Measurements from ENCODE around the gene BPIFB4.

DNA sequence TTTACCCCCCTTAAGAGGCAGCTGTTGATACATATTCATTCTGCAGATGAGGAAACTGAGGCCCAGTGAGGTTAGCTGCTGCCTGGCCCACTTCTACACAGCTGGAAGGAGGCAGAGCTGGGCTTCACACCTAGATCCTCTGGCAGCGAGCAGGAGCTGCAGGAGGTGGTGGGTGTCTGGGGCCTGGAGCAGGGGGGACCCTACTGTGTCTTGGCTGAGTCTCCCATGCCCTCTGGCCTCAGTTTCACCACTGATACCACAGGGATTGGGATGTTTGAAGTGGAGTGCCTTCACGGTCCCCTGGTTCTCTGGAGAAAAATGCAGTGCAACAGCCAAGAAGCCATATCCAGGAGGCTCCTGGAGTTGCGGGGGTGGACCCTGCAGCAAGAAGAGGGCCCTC is 80.3 kb downstream of the BPIFB4 start:
- TF ChIP-seq, protein P1, sequence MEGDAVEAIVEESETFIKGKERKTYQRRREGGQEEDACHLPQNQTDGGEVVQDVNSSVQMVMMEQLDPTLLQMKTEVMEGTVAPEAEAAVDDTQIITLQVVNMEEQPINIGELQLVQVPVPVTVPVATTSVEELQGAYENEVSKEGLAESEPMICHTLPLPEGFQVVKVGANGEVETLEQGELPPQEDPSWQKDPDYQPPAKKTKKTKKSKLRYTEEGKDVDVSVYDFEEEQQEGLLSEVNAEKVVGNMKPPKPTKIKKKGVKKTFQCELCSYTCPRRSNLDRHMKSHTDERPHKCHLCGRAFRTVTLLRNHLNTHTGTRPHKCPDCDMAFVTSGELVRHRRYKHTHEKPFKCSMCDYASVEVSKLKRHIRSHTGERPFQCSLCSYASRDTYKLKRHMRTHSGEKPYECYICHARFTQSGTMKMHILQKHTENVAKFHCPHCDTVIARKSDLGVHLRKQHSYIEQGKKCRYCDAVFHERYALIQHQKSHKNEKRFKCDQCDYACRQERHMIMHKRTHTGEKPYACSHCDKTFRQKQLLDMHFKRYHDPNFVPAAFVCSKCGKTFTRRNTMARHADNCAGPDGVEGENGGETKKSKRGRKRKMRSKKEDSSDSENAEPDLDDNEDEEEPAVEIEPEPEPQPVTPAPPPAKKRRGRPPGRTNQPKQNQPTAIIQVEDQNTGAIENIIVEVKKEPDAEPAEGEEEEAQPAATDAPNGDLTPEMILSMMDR (conservative IDR thresholded peaks at IDR 0.05; ENCODE audit: low read depth, low read length) = no peak
- TF ChIP-seq POLR2A (IDR thresholded peaks at IDR 0.05; ENCODE audit: low read depth, low read length) (no peak), MXI1 (IDR thresholded peaks at IDR 0.05; ENCODE audit: borderline replicate concordance, low read depth, low read length) (no peak), RAD21 (IDR thresholded peaks at IDR 0.05; ENCODE audit: low read length) (no peak), MAFK (IDR thresholded peaks at IDR 0.05; ENCODE audit: low read depth, low read length) (no peak)

All from IMR-90 (cell line).